Neural progenitor cell (in vitro differentiated cells): ENCODE data around the gene EID3.

Experiments
- EZH2 ChIP-seq: fragments of 200-600 bp; sonication (generic); IDR thresholded peaks from 2 replicates; pipeline ENCODE4 v1.6.1; 2017; ENCODE audit warnings: antibody characterized with exemption, mild to moderate bottlenecking, moderate library complexity
- EZH2phosphoT487 ChIP-seq: fragments of 200-600 bp; sonication (generic); IDR thresholded peaks from 2 replicates; pipeline ENCODE4 v1.6.1; 2017; ENCODE audit warnings: antibody characterized with exemption
- TF ChIP-seq, protein P1 (sequence below): fragments of 200-600 bp; sonication (generic); IDR thresholded peaks from 2 replicates; pipeline ENCODE4 v1.5.1; 2017; ENCODE audit warnings: antibody characterized with exemption, mild to moderate bottlenecking

DNA sequence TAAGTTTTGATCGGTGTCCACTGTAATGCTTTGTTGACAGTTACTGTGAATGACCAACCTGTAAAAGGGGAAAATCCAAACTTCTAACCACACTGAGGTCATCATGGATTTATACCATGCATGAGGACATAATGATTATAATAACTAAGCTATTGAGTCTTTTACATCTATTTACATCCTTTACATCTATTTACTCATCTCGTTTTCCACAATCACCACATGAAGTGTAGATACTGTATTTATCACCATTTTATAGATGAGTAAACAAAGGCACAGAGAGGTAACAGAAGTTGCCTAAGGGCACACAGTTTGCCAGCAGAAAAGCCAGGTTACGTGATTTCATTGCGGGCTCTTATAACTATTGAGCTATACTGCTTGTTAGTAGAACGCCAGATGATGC, 27.9 kb upstream of the EID3 start:
- TF ChIP-seq, protein P1, sequence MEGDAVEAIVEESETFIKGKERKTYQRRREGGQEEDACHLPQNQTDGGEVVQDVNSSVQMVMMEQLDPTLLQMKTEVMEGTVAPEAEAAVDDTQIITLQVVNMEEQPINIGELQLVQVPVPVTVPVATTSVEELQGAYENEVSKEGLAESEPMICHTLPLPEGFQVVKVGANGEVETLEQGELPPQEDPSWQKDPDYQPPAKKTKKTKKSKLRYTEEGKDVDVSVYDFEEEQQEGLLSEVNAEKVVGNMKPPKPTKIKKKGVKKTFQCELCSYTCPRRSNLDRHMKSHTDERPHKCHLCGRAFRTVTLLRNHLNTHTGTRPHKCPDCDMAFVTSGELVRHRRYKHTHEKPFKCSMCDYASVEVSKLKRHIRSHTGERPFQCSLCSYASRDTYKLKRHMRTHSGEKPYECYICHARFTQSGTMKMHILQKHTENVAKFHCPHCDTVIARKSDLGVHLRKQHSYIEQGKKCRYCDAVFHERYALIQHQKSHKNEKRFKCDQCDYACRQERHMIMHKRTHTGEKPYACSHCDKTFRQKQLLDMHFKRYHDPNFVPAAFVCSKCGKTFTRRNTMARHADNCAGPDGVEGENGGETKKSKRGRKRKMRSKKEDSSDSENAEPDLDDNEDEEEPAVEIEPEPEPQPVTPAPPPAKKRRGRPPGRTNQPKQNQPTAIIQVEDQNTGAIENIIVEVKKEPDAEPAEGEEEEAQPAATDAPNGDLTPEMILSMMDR, result no peak
- TF ChIP-seq EZH2phosphoT487 (no peak), EZH2 (no peak)
